Transverse colon (tissue), 4 donors: ENCODE results near the gene B3GNT4. TPM values are rescaled to one million over a fixed set of nuclear protein-coding genes. Genes with fewer than 3 reads are reported as not detected.

ENCODE experiments used
- DNase-seq: peaks from one replicate; pipeline ENCODE4 v3.0.0-alpha.2; 2019
- H3K27ac ChIP-seq, 4 donors: fragments of 200-600 bp; sonication (generic); 2 replicates each; pipeline ENCODE4 v1.5.1; 2016 to 2018; ENCODE audit warnings: inconsistent platforms in 4 of 4
- H3K27me3 ChIP-seq: fragments of 200-600 bp; sonication (generic); 2 replicates; pipeline ENCODE4 v1.5.1; 2017; ENCODE audit warnings: inconsistent platforms
- H3K36me3 ChIP-seq, 4 donors: fragments of 200-600 bp; sonication (generic); 2 replicates each; pipeline ENCODE4 v1.5.1; 2017 to 2019; ENCODE audit warnings: inconsistent platforms in 4 of 4
- H3K4me1 ChIP-seq, 4 donors: fragments of 200-600 bp; sonication (generic); 2 replicates each; pipeline ENCODE4 v1.5.1; 2017 to 2020; ENCODE audit warnings: inconsistent platforms in 4 of 4
- H3K4me3 ChIP-seq, 4 donors: fragments of 200-600 bp; sonication (generic); 1 replicate in 1 of 4; 2 replicates in 3 of 4; pipeline versions ENCODE4 v1.5.1 to v1.6.1; 2017 to 2019; ENCODE audit warnings: inconsistent platforms in 4 of 4
- H3K9me3 ChIP-seq, 2 donors: fragments of 200-600 bp; sonication (generic); 2 replicates each; pipeline ENCODE4 v1.5.1; 2017 to 2019; ENCODE audit warnings: inconsistent platforms in 2 of 2
- EP300 ChIP-seq: sonication (generic); formaldehyde crosslinking; IDR thresholded peaks from one replicate; pipeline ENCODE4 v1.6.1; 2017; ENCODE audit warnings: antibody characterized with exemption, low read depth
- POLR2A ChIP-seq: fragments of 450-650 bp; IDR thresholded peaks from one replicate; pipeline ENCODE4 v1.6.1; 2016; ENCODE audit warnings: antibody characterized with exemption, mild to moderate bottlenecking, moderate library complexity
- POLR2AphosphoS5 ChIP-seq, 3 donors: sonication (generic); formaldehyde crosslinking; IDR thresholded peaks; one replicate each; pipeline ENCODE4 v1.6.1; 2016; ENCODE audit warnings: antibody characterized with exemption in 3 of 3
- WGBS, 2 donors: methylation state at CpG; one replicate each; pipeline ENCODE4 v1.1.5; 2018; ENCODE audit warnings: low coverage in 1 of 2; 5-methylcytosine and 5-hydroxymethylcytosine counted together
- in situ Hi-C, 4 donors: fragments of 200-750 bp; cut with MboI; loops; one replicate each; pipeline versions ENCODE4 v1.15.0 to v1.15.1; 2017; ENCODE audit warnings: low sequenced_read_pairs in 3 of 4, low pct_ligation_motif_present in 1 of 4, low pct_unique_long_range_greater_than_20kb in 1 of 4
- intact Hi-C: fragments of 100-400 bp; cut with DNase I; formaldehyde crosslinking; loops from one replicate; pipeline ENCODE4 v1.15.1; 2023; ENCODE audit warnings: low total_unique reads
- total RNA-seq, 4 donors: library from RNA; depleted of rRNA; stranded (reverse); fragments of >200 nt; gene quantifications; one replicate each; pipeline ENCODE4 v1.1.0, GENCODE V29; 2016
- TF ChIP-seq, protein P1 (sequence below), 5 experiments: fragments of 200-600 bp in 3 of 5; fragments of 450-650 bp in 2 of 5; sonication (generic) in 3 of 5; IDR thresholded peaks; 1 replicate in 2 of 5; 2 replicates in 3 of 5; pipeline ENCODE4 v1.5.1; 2016 to 2017; ENCODE audit warnings: antibody characterized with exemption in 5 of 5, inconsistent platforms in 3 of 5, mild to moderate bottlenecking in 2 of 5, moderate library complexity in 1 of 5

Gene B3GNT4
- total RNA-seq, 4 donors from 2014 or later: 1.3 TPM; not detected in 3

DNA sequence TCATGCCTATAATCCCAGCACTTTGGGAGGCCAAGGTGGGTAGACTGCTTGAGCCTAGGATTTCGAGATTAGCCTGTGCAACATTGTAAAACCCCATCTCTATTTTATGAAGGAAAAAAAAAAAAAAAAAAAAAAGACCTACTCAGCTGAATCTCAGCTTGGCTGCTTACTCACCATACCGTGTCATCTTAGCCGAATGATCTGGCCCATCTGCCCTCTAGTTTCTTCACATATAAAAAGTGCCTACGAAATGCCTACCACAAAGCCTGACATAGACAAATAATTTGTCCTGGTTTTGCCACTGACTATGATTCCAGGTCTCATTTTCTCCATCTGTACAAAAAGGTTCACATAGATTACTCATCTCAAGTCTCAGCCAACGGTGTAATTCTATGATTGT lies 12.3 kb downstream of the B3GNT4 start:
- Histone ChIP-seq H3K27ac (no peak overlapping the region), H3K36me3 (peaks cover 0 to 83% (median 37%) of the 10 kb centered on the region in 4 donors), H3K27me3 (no peaks in the 10 kb centered on the region), H3K4me1 (no peaks in the 10 kb centered on the region), H3K4me3 (no peak overlapping the region), H3K9me3 (no peaks in the 10 kb centered on the region)
- TF ChIP-seq, protein P1, sequence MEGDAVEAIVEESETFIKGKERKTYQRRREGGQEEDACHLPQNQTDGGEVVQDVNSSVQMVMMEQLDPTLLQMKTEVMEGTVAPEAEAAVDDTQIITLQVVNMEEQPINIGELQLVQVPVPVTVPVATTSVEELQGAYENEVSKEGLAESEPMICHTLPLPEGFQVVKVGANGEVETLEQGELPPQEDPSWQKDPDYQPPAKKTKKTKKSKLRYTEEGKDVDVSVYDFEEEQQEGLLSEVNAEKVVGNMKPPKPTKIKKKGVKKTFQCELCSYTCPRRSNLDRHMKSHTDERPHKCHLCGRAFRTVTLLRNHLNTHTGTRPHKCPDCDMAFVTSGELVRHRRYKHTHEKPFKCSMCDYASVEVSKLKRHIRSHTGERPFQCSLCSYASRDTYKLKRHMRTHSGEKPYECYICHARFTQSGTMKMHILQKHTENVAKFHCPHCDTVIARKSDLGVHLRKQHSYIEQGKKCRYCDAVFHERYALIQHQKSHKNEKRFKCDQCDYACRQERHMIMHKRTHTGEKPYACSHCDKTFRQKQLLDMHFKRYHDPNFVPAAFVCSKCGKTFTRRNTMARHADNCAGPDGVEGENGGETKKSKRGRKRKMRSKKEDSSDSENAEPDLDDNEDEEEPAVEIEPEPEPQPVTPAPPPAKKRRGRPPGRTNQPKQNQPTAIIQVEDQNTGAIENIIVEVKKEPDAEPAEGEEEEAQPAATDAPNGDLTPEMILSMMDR (IDR thresholded peaks at IDR 0.05): no peak
- TF ChIP-seq EP300: no peak
- no peak for TF ChIP-seq POLR2A
- TF ChIP-seq POLR2AphosphoS5 (IDR thresholded peaks at IDR 0.05): no peak
- 88 to 92% methylated on average over 4 to 5 of the region's 5 CpGs for WGBS, 2 donors
- DNase-seq: no peak
- in situ Hi-C loops (no loop called here), intact Hi-C loops (no loop called here)

DNA sequence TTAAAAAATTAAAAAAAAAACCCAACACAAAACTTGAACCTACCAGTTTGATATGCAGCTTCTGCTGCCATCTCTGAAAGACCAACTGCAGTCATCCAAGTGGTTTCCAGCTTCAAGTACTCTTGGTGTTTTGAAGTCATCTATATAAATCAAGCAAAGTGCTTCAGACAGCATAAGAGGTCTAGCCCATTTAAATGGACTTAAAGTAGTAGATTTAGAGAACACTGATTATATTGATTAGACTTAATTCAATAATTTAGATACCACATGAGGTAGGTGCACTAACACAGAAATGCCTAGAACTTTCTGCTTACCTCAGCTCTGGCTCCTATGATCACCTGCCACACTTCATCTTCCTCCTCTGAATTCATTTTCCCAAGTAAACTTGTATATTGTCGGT lies 12.9 kb downstream of the B3GNT4 start:
- H3K9me3 ChIP-seq: no peaks in the 10 kb centered on the region
- DNase-seq: no peak
- H3K4me3 ChIP-seq: no peak overlapping the region
- peaks cover 0 to 83% (median 35%) of the 10 kb centered on the region in 4 donors for H3K36me3 ChIP-seq
- intact Hi-C loops: no loop called here
- no peaks in the 10 kb centered on the region for H3K27me3 ChIP-seq
- no peak for TF ChIP-seq POLR2AphosphoS5 (IDR thresholded peaks at IDR 0.05)
- in situ Hi-C loops: no loop called here
- no peak overlapping the region for H3K27ac ChIP-seq
- H3K4me1 ChIP-seq: no peaks in the 10 kb centered on the region
- 100% methylated on average over 1 of the region's 1 CpG for WGBS, 2 donors

DNA sequence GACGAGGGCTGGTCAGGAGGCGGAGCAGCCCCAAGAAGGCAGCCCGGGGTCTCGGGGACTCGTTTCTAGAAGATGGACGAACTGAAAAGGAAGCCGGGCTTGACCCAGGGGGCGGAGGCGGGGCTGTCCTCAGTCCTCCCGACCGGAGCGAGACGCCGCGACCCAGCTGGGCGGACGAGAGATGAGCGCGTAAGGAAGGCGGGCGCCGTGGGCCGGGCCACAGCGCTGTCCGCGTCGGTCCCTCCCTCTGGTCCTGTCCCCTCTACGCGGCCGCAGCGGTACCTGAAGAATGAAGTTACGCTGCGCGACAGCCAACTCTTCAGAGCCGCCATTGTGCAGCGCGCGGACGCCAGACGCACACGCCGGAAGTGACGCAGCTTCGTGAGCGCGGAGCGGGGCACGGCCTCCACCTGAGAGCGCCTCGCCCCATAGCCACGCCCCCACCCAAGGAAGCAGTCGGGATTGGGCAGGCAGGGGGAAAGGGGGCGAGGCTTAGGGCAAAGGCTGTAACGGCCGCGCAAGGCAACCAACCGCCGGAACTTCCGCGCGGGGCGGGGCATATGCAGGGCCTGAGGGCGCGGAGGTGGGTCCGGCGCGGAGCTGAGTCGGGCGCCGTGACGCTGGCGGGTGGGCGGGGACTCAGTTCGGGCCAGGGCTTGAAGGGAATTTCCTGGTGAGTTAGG lies 22.3 kb downstream of the B3GNT4 start, which contains the start of gene DIABLO:
TSS of gene DIABLO (minus strand) at position 370 of the 683 bp plus-strand sequence. CDS start at position 332, 38 bp downstream.
- intact Hi-C loops (no loop called here), in situ Hi-C loops (no loop called here)
- DNase-seq: peak; percentile 100
- TF ChIP-seq EP300 (no peak), POLR2AphosphoS5 (IDR thresholded peaks at IDR 0.05) (peak; percentile 98 to 100 (median 99)), POLR2A (peak; percentile 99)
- TF ChIP-seq, protein P1 (IDR thresholded peaks at IDR 0.05): no peak
- Histone ChIP-seq H3K9me3 (no peaks in the 10 kb centered on the region), H3K4me3 (peak within 1 kb of the TSS; percentile 77 to 99 (median 88)), H3K27ac (peak within 1 kb of the TSS; percentile 91 to 99 (median 98)), H3K4me1 (peaks cover 9 to 27% (median 20%) of the 10 kb centered on the region in 4 donors), H3K36me3 (peaks cover 0 to 9% (median 3%) of the 10 kb centered on the region in 4 donors), H3K27me3 (no peaks in the 10 kb centered on the region)
- WGBS, 2 donors: 0% methylated on average over 41 of the region's 74 CpGs; no CpG with 5 or more reads in 1 of the 2 donors

DNA sequence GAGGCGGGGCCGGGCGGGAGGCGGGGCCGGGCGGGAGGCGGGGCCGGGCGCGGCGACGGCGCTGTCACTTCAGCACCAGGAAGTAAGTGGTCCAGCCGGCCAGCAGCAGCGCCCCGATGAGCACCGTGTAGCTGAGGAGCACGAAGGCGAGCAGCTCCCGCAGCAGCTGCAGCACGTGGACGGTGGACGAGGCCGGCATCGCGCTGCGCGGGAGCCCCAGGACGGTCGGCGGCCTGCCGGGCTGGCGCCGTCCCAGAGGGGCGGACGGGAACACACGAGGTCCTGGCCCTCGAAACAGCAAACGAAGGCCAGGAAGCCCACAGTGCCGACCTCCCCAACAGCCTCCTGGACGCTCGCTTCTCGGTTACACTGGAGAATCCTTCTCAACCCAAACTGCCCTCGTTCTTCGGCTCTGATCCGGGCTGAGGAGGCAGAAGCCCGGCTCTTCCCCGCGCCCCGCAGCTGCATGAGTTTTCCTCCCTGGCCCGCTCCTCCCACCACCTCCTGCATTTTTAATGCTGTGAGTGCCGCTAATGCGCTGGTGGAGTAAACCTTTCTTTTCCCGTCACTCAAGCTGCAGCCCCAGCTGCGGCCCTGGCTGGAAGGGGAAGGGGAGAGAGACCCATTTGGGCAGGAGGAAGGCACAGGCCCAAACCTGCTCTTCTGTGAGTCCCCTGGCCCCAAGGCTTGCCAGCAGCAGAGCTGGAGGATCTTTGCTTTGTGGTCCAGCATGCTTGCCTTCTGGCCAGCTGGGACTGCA lies 23.0 kb downstream of the B3GNT4 start:
- Histone ChIP-seq H3K27ac (peak overlapping the region; percentile 21 to 70 (median 54)), H3K4me3 (peak overlapping the region in 3 of 4 donors; percentile 21 to 43 (median 30)), H3K27me3 (no peaks in the 10 kb centered on the region), H3K36me3 (peaks cover 0 to 12% (median 5%) of the 10 kb centered on the region in 4 donors), H3K4me1 (peaks cover 9 to 27% (median 20%) of the 10 kb centered on the region in 4 donors), H3K9me3 (no peaks in the 10 kb centered on the region)
- no peak for TF ChIP-seq EP300
- intact Hi-C loops (no loop called here), in situ Hi-C loops (no loop called here)
- WGBS, 2 donors: 49% methylated on average over 16 of the region's 55 CpGs; no CpG with 5 or more reads in 1 of the 2 donors
- no peak for DNase-seq

DNA sequence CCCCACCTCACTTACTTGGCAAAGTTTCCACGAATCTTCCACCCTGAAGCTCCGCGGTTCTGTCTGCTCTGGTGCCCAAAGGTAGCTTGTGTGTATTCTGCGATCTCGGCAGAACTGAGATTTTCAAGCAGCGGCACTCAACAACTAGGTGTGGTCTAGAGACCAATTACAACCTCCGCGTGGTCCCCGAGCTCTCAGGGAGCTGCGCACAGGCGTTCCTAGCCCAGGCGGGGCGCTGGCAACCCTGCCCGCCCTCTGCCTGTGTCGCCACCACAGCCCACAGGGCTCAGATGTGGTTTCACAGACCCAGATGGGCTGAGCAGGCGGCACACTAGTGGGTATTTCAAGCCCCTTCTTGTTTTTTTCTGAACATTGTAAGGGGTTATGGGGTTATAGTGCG lies 23.8 kb downstream of the B3GNT4 start:
- no peak overlapping the region for H3K27ac ChIP-seq
- no peak overlapping the region for H3K4me3 ChIP-seq
- H3K4me1 ChIP-seq: peaks cover 9 to 27% (median 20%) of the 10 kb centered on the region in 4 donors
- TF ChIP-seq POLR2AphosphoS5 (IDR thresholded peaks at IDR 0.05): no peak
- TF ChIP-seq, protein P1 (IDR thresholded peaks at IDR 0.05): no peak
- no peak for TF ChIP-seq POLR2A
- TF ChIP-seq EP300: no peak
- intact Hi-C loops (no loop called here), in situ Hi-C loops (no loop called here)
- no peaks in the 10 kb centered on the region for H3K9me3 ChIP-seq
- H3K27me3 ChIP-seq: no peaks in the 10 kb centered on the region
- WGBS, 2 donors: 80 to 93% methylated on average over 3 to 17 of the region's 17 CpGs
- peaks cover 0 to 19% (median 7%) of the 10 kb centered on the region in 4 donors for H3K36me3 ChIP-seq
- no peak for DNase-seq
